ENCODE results near the gene AMFR. TPM values are rescaled to one million over a fixed set of nuclear protein-coding genes. Genes with fewer than 3 reads are reported as not detected.

Gene AMFR
- total and polyA plus RNA-seq, 2 of the 13 experiments (the other 11 are each of a cell fraction or from before 2014, with no cell fraction given) = 52.9 to 108 TPM

DNA sequence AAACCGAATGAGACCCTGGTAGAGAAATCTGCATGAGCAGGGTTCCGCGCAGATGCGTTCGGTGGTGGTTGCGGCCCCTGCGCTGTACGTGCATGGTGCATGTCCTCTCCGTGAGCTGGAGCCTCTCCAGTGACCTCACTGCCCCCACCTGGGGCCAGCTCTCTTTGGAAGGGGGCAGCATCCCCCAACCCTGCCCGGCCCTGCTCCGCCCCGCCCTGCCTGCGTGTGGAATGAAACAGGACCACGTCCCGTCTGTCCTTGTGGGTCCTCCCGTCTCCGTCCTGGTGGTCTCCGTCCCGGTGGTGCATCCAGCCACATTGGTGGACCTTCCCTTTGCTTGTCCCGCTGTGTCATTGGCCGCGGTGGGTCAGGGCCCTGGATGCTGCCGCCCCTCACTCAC, 84.9 kb downstream of the AMFR start:
- no peaks in the 10 kb centered on the region for H4K20me1 ChIP-seq (ENCODE audit: insufficient read depth, low read length)
- 55% methylated on average over 22 of the region's 23 CpGs for WGBS (ENCODE audit: low lambda C conversion rate)
- peaks cover 11% of the 10 kb centered on the region for H3K4me1 ChIP-seq (ENCODE audit: insufficient read depth, low read length)
- H3K27me3 ChIP-seq (ENCODE audit: control insufficient read depth in 1 of 2, insufficient read depth in 2 of 2, low read length in 2 of 2) = peaks cover 13 to 76% of the 10 kb centered on the region in 2 experiments; a peak in 3 of 5 replicates
- in situ Hi-C loops (cut with HindIII; ENCODE audit: extremely low pct_ligation_motif_present, low pct_unique_long_range_greater_than_20kb) = no loop called here
- intact Hi-C loops (cut with micrococcal nuclease; ENCODE audit: unreplicated experiment) = no loop called here
- no peak overlapping the region for H3K4me3 ChIP-seq (replicated peaks in 1 of 3; ENCODE audit: insufficient read depth in 1 of 3, low read depth in 2 of 3, low read length in 3 of 3)
- H3K9ac ChIP-seq (ENCODE audit: insufficient read depth, low read depth, low read length) = no peak overlapping the region
- no peaks in the 10 kb centered on the region for H3K9me3 ChIP-seq (ENCODE audit: low read length)
- no peak overlapping the region for H3K4me2 ChIP-seq (ENCODE audit: low read depth, low read length)
- ChIA-PET CTCF (ENCODE audit: low intra/inter-chr PET ratio, low total read pairs) (no interaction called here), POLR2A (no interaction called here)
- no peaks in the 10 kb centered on the region for H3K79me2 ChIP-seq (ENCODE audit: insufficient read depth, low read length)
- no peak overlapping the region for H2AFZ ChIP-seq (ENCODE audit: low read length)
- no peak for DNase-seq (ENCODE audit: low spot score)
- no peaks in the 10 kb centered on the region for H3K36me3 ChIP-seq (replicated peaks in 1 of 2; ENCODE audit: control insufficient read depth in 1 of 2, insufficient read depth in 2 of 2, low read length in 2 of 2)
- no peak for TF ChIP-seq CC2D1A (CRISPR knock-in tag; IDR thresholded peaks at IDR 0.05)
- no peak for TF ChIP-seq CEBPB (IDR thresholded peaks at IDR 0.05; ENCODE audit: borderline replicate concordance, low read depth, low read length)
- no peak for TF ChIP-seq ZNF260 (CRISPR knock-in tag; IDR thresholded peaks at IDR 0.05; ENCODE audit: borderline replicate concordance, low read depth)
- TF ChIP-seq DPF2 (CRISPR knock-in tag; IDR thresholded peaks at IDR 0.05; ENCODE audit: borderline replicate concordance, low read depth) = no peak
- TF ChIP-seq PRDM4 (CRISPR knock-in tag; IDR thresholded peaks at IDR 0.05; ENCODE audit: borderline replicate concordance) = no peak
- TF ChIP-seq MLLT10 (CRISPR knock-in tag; IDR thresholded peaks at IDR 0.05) = no peak
- no peak for FAIRE-seq
- no peak overlapping the region for H3K27ac ChIP-seq (ENCODE audit: extremely low read length, insufficient read depth, low read length)
- ATAC-seq = no peak
- no TSS peak for BruUV-seq (replicated peaks)
